COLO829 (cell line): Measurements from ENCODE around the gene TBCE.
"Not testable (repeated sequence)": the region's sequence is repeated elsewhere in the genome, so short reads cannot be mapped to it uniquely, and the experiment has no call there.

Experiments used
- DNase-seq: peaks from one replicate; pipeline ENCODE4 v3.0.0; 2012; ENCODE audit warnings: low spot score

TBCE gene

DNA sequence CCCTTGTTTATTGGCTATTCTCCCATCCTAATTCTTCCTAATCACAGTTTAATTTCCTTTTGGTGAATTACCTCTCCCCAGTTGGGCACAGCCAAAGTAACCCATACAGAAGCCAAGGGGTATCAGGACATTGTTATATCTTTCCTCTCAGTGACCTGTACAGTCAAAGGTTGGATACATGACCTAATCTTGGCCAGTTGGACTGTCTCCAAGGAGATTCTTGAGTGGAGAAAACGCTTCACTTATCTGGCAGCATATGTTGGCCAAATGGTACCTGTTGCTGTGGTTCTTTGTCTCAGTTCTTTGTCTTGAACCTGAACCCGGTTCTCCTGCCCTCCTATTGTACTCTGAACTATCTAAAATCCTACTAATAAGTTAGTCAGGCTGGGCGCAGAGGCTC, 15.3 kb upstream of the TBCE start:
- no peak for DNase-seq

DNA sequence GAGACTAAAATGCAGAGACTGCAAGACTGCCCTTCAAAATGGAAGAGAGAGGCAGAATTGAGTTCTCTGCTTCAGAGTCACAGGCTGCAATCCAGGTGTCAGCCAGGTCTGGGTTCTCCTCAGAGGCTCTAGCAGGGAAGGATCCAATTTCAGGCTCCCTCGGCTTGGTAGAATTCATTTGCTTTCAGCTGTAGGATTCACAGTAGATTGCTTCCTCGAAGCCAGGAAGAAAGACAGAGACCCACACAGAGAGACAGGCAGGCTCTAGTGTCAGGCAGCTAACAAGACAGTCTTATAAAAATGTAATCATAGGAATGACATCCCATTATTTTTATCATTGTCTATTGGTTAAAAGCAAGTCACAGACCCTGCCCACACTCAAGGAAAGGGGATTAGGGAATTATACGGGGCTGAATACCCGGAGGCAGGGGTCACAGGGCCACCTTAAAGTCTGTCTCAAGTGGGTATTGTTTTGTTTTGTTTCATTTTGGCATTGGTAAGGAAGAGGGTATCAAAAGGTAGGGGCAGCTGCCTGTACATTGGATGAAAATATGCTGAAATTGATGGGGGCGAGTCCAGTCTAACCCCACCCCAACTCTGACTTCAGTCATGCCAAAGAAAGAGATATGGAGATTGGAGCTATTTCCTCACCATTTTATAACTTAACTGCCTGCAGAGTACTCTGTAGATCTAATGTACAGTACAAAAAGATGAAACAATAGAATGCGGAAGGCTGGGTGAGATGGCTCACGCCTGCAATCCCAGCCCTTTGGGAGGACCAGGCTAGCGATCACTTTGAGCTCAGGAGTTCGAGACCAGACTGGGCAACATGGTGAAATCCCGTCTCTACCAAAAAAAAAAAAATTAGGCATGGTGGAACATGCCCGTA, 9.5 kb upstream of the TBCE start:
- no peak for DNase-seq

DNA sequence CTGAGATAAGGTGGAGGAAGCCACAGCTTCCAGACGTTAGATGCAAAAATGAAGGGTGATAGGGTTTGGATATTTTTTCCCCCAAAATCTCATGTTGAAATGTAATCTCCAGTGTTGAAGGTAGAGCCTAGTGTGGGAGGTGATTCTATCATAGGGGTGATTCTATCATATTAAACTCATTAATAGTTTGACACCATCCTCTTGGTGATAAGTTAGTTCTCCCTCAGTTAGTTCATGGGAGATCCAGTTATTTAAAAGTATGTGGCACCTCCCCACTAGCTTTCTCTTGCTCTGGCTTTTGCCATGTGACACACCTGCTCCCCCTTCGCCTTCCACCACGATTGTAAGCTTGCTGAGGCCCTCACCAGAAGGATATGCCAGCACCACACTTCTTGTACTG, 8.3 kb upstream of the TBCE start:
- DNase-seq: no peak

DNA sequence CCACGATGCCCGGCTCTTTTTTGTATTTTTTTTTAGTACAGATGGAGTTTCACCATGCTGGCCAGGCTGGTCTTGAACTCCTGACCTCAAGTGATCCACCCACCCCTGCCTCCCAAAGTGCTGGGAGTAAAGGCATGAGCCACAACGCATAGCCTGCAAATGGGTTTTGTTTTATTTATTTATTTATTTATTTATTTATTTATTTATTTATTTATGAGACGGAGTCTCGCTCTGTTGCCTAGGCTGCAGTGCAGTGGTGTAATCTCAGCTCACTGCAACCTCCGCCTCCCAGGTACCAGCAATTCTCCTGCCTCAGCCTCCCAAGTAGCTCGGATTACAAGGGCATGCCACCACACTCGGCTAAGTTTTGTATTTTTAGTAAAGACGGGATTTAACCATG, 3.0 kb upstream of the TBCE start:
- not testable (repeated sequence) for DNase-seq

GRCh38 chr1:235366286-235366685, 941 bp upstream of the TBCE start:
- no peak for DNase-seq

DNA sequence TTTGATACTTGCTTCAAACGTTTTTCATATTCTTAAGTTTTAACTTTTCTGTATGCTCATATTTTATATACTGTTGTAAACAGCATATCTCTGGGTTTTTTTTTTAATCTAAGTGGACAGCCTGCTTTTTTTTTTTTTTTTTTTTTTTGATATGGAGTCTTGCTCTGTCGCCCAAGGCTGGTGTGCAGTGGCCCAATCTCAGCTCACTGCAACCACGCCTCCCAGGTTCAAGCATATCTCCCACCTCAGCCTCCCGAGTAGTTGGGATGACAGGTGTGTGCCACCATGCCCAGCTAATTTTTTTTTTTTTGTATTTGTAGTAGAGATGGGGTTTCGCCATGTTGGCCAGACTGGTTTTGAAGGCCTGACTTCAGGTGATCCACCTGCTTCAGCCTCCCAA, 1.2 kb downstream of the TBCE start:
- no peak for DNase-seq

DNA sequence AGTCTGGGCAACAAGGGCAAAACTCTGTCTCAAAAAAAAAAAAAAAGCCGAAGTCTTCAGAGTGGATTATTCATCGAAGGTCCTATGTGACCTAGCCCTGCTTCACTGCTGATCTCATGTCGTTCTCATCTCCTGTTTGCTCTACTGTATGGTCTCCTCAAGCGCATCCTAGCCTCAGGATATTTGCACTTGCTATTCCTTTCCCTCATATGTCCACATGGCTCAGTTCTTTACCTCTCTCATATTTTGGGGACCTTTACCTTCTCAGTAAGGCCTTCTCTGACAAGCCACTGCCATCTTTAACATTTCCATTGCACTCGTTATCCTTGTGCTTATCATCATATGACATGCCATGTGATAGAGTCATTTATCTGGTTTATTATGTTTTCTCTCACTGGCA, 2.6 kb downstream of the TBCE start:
- no peak for DNase-seq

DNA sequence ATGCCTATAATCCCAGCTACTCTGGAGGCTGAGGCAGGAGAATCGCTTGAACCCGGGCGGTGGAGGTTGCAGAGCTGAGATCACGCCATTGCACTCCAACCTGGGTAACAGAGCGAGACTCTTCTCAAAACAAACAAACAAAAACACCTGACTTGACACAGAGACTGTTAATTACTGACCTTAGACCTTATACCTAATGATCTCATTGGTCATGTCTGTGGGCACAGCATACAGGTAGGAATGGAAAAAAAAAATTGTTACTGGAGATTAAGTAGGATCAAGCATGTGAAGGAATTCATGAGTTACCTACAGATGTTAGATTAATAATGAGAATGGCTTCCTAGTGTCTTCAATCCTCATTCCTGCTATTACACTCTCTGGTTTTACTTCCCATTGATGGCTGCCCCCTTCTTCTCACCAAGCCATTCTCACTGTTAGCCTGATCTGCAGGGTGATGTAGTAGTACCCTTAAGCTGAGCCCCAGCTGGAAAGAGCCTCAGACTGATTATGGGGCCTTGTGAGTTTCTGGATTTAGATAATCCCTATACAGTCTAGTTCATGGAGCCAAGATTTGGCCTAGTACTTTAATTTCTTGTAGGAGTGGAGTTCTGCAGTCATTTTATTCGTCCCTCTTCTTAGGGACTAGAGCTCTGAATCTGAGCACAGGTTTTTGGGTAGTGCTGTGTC, 8.8 kb downstream of the TBCE start:
- DNase-seq: no peak

DNA sequence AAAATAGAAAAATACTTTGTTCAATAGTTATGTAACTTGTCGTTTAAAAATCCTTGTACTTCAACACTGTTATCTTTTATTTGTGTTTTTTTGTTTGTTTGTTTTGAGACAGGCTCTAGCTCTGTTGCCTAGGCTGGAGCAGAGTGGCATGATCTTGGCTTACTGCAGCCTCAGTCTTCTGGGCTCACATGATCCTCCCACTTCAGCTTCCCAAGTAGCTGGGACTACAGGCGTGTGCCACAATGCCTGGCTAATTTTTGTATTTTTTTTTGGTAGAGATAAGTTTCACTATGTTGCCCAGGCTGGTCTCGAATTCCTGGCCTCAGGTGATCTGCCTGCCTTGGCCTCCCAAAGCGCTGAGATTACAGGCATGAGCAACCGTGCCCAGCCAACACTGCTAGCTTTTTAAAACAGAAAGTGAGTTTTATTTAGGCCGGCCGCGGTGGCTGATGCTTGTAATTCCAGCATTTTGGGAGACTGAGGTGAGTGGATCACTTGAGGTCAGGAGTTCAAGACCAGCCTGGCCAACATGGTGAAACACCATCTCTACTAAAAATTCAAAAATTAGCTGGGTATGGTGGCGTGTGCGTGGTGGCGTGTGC, 11.0 kb downstream of the TBCE start:
- not testable (repeated sequence) for DNase-seq

DNA sequence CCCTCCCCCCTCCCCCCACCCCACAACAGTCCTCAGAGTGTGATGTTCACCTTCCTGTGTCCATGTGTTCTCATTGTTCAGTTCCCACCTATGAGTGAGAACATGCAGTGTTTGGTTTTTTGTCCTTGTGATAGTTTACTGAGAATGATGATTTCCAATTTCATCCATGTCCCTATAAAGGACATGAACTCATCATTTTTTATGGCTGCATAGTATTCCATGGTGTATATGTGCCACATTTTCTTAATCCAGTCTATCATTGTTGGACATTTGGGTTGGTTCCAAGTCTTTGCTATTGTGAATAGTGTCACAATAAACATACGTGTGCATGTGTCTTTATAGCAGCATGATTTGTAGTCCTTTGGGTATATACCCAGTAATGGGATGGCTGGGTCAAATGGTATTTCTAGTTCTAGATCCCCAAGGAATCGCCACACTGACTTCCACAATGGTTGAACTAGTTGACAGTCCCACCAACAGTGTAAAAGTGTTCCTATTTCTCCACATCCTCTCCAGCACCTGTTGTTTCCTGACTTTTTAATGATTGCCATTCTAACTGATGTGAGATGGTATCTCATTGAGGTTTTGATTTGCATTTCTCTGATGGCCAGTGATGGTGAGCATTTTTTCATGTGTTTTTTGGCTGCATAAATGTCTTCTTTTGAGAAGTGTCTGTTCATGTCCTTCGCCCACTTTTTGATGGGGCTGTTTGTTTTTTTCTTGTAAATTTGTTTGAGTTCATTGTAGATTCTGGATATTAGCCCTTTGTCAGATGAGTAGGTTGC, 14.9 kb downstream of the TBCE start:
- DNase-seq: not testable (repeated sequence)

DNA sequence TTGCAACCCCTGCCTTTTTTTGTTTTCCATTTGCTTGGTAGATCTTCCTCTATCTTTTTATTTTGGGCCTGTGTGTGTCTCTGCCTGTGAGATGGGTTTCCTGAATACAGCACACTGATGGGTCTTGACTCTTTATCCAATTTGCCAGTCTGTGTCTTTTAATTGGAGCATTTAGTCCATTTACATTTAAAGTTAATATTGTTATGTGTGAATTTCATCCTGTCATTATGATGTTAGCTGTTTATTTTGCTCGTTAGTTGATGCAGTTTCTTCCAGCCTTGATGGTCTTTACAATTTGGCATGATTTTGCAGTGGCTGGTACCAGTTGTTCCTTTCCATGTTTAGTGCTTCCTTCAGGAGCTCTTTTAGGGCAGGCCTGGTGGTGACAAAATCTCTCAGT, 18.4 kb downstream of the TBCE start:
- DNase-seq: not testable (repeated sequence)

DNA sequence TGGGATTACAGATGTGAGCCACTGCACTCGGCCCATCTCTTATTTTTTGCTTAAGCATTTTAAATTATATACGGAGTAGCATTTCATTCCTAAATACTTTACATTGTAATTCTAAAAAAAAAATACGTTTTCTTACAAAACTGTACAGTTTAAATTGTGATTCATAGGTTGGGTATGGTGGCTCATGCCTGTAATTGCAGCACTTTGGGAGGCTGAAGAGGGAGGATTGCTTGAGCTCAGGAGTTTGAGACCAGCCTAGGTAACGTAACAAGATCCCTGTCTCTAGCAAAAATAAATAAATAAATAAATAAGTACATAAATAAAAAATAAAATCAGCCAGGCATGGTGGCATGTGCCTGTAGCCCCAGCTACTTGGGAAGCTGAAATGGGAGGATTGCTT, 24.6 kb downstream of the TBCE start:
- DNase-seq: no peak

GRCh38 chr1:235397733-235398132, 30.5 kb downstream of the TBCE start:
- peak; percentile 69 for DNase-seq

DNA sequence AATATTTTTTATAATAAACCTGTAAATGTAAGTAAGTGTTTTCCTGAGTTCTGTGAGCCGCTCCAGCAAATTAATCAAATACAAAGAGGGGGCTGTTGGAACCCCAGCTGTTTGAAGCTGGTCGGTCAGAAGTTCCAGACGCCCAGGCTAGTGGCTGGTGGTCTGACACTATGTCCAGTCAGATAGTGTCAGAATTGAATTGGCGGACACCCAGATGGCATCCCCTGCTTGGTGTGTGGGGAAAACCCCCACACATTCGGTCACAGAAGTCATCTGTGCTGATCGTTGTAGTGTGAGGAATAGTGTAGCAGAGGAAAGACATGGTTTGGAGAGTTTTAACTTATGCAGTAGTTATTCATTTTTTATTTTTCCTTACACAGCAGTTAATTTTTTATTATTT, 32.4 kb downstream of the TBCE start:
- DNase-seq: no peak

DNA sequence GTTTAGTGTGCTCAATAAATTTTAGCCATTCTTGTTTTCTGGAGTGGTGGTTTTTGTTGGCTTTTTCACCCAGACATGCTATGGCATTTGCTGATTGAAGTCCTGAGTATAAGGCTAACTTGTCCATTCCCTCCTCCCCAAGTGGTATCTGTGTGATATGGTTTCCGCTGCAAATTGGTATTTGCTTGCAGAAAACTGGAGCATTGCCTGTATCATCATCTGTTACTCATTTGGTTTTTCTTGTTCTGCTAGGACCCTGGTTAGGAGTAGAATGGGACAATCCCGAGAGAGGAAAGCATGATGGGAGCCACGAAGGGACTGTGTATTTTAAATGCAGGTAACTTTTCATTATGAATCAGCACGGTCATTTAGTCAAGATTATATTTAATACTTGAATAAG, 34.0 kb downstream of the TBCE start:
- DNase-seq: no peak

- DNase-seq: no peak
These were observed 35.4 kb downstream of the TBCE start for GRCh38 chr1:235402457-235403200.

GRCh38 chr1:235403593-235403992, 36.4 kb downstream of the TBCE start:
- no peak for DNase-seq

DNA sequence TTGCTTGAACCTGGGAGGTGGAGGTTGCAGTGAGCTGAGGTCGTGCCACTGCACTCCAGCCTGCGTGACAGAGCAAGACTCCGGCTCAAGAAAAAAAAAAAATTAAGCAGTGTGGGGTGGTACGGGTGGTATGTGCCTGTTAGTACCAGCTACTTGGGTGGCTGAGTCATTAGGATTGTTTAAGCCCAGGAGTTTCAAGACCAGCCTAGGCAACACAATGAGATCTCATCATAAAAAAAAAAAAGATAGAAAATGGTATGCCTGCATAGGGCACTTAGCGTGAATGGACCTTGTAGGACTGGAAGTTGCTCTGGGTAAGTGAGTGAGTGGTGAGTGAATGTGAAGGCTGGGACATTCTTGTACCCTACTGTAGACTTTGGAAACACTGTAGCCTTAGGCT, 37.0 kb downstream of the TBCE start:
- DNase-seq: no peak

DNA sequence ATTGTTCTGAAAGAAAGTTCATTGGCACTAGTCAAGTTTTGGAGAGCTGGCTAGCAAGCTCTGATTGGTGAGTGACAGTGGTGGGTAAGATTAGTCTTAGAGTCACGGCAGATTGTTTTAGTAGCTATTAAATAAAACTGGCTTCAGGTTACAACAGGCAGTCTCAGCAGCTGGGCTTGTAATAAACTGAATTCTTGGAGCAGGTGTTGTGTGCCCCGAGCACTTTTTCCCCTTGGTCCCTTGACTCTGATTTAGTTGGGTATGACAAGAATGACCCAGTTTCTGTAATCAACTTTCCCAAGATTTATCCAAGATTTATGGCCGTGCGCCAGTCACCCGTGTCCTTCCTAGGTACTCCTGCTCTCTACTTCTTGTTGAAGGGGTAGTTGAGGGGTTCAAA, 40.2 kb downstream of the TBCE start:
- DNase-seq: no peak

DNA sequence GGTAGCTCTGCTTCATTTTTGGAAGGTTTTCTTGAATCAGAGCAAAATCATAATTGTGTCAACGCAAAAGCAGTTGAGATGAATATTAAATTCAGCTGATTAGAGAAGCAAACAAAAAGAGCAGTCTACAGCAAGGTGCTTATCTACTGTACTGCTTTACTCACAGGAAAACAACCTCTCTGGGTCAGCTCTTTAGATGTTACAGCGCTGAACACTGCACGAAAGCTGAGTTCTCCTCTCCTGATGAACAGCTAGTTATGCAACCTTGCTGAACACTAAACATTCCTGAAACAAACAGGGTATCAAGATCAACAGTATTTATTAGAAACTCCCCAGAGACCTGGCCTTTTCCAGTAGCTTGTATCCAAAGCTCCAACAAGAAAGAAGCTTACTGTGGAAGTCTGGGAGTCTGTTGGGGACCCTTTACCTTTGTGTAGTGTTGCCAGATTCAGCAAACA, 41.3 kb downstream of the TBCE start:
- peak; percentile 28 for DNase-seq

GRCh38 chr1:235409042-235409820, 42.0 kb downstream of the TBCE start:
- DNase-seq: no peak
